ENCODE measurements around the gene PTPRR. TPM values are rescaled to one million over a fixed set of nuclear protein-coding genes. Genes with fewer than 3 reads are reported as not detected.

The PTPRR gene
- total and polyA plus RNA-seq, 10 of the 15 experiments (the other 5 are each of a cell fraction or from before 2014, with no cell fraction given), result 0.14 to 3.1 (median 0.42) TPM

- SMC1A ChIA-PET (ENCODE audit: uncharacterized antibody, unreplicated experiment), result no interaction called here
- Histone ChIP-seq H3K9ac (ENCODE audit: control insufficient read depth, insufficient read depth, low read length) (no peak overlapping the region), H3K4me1 (ENCODE audit: control insufficient read depth, insufficient read depth, low read length) (no peaks in the 10 kb centered on the region), H3K79me2 (ENCODE audit: control insufficient read depth, insufficient read depth, low read length) (no peaks in the 10 kb centered on the region), H3K9me3 (replicated peaks; ENCODE audit: control insufficient read depth, insufficient read depth, low read length) (no peaks in the 10 kb centered on the region), H2AFZ (ENCODE audit: control insufficient read depth, low read depth, low read length) (no peak overlapping the region), H4K20me1 (ENCODE audit: control insufficient read depth, insufficient read depth) (no peaks in the 10 kb centered on the region), H3K4me2 (ENCODE audit: control insufficient read depth, insufficient read depth) (no peak overlapping the region), H3K27ac (ENCODE audit: control insufficient read depth, insufficient read depth) (no peak overlapping the region), H3K36me3 (ENCODE audit: control insufficient read depth in 2 of 2, insufficient read depth in 2 of 2, low read length in 1 of 2) (no peaks in the 10 kb centered on the region), H3K27me3 (replicated peaks in 1 of 2; ENCODE audit: control insufficient read depth in 2 of 2, insufficient read depth in 2 of 2, low read length in 1 of 2) (no peaks in the 10 kb centered on the region), H3K4me3 (no peak overlapping the region)
- POLR2A ChIA-PET, result no interaction called here
- 43% methylated on average over 2 of the region's 2 CpGs for WGBS (ENCODE audit: insufficient coverage, insufficient replicate concordance, low lambda C conversion rate, missing lambda C conversion rate)
- DNase-seq (ENCODE audit: low read depth, low spot score) (no peak), FAIRE-seq (no peak), ATAC-seq (no peak)
- intact Hi-C loops (cut with micrococcal nuclease; ENCODE audit: unreplicated experiment), result no loop called here
- RAD21 ChIA-PET (ENCODE audit: unreplicated experiment), result no interaction called here
- BruUV-seq (replicated peaks), result no TSS peak
- TF ChIP-seq HSF1 (IDR thresholded peaks at IDR 0.05; ENCODE audit: low read depth, low read length) (no peak), CEBPB (IDR thresholded peaks at IDR 0.05; ENCODE audit: borderline replicate concordance in 1 of 2, low read depth in 2 of 2, low read length in 2 of 2) (no peak)
- in situ Hi-C loops (cut with MboI), result no loop called here
- CTCF ChIA-PET, result no interaction called here
These were observed 253.3 kb downstream of the PTPRR start for GRCh38 chr12:70667253-70667652.

- TF ChIP-seq TCF12 (IDR thresholded peaks at IDR 0.05; ENCODE audit: low read depth, low read length) (no peak), EZH2 (IDR thresholded peaks at IDR 0.05; ENCODE audit: borderline replicate concordance, control insufficient read depth, low read depth, low read length) (no peak), ESRRA (IDR thresholded peaks at IDR 0.05; ENCODE audit: low read length) (no peak)
- RAD21 ChIA-PET (ENCODE audit: unreplicated experiment), result no interaction called here
- FAIRE-seq (no peak), DNase-seq (ENCODE audit: low read depth, low spot score) (no peak), ATAC-seq (no peak)
- SMC1A ChIA-PET (ENCODE audit: uncharacterized antibody, unreplicated experiment), result interaction anchor here (0.9 to 1.1 kb wide), 2 partner anchors 8 to 46 kb away, joined by 3 read pairs; no protein-coding TSS in a partner anchor
- Histone ChIP-seq H3K27ac (ENCODE audit: control insufficient read depth, insufficient read depth) (no peak overlapping the region), H3K9ac (ENCODE audit: control insufficient read depth, insufficient read depth, low read length) (no peak overlapping the region), H3K4me2 (ENCODE audit: control insufficient read depth, insufficient read depth) (no peak overlapping the region), H3K4me1 (ENCODE audit: control insufficient read depth, insufficient read depth, low read length) (no peaks in the 10 kb centered on the region), H2AFZ (ENCODE audit: control insufficient read depth, low read depth, low read length) (no peak overlapping the region), H4K20me1 (ENCODE audit: control insufficient read depth, insufficient read depth) (no peaks in the 10 kb centered on the region), H3K9me3 (replicated peaks; ENCODE audit: control insufficient read depth, insufficient read depth, low read length) (no peaks in the 10 kb centered on the region), H3K36me3 (ENCODE audit: control insufficient read depth in 2 of 2, insufficient read depth in 2 of 2, low read length in 1 of 2) (no peaks in the 10 kb centered on the region), H3K27me3 (replicated peaks in 1 of 2; ENCODE audit: control insufficient read depth in 2 of 2, insufficient read depth in 2 of 2, low read length in 1 of 2) (no peaks in the 10 kb centered on the region), H3K4me3 (no peak overlapping the region), H3K79me2 (ENCODE audit: control insufficient read depth, insufficient read depth, low read length) (no peaks in the 10 kb centered on the region)
- no TSS peak for BruUV-seq (replicated peaks)
- in situ Hi-C loops (cut with MboI), result no loop called here
- intact Hi-C loops (cut with micrococcal nuclease; ENCODE audit: unreplicated experiment), result no loop called here
- 89% methylated on average over 1 of the region's 1 CpG for WGBS (ENCODE audit: insufficient coverage, insufficient replicate concordance, low lambda C conversion rate, missing lambda C conversion rate)
- CTCF ChIA-PET, result interaction anchor here (1.4 kb wide), 1 partner anchor 77 kb away, joined by 4 read pairs; no protein-coding TSS in a partner anchor
- POLR2A ChIA-PET, result no interaction called here
These were observed 254.2 kb downstream of the PTPRR start for GRCh38 chr12:70666364-70666763.
